GM10266 (cell line): Measurements from ENCODE around the gene ZSCAN5C.
"Not testable (repeated sequence)": the region's sequence is repeated elsewhere in the genome, so short reads cannot be mapped to it uniquely, and the experiment has no call there.

Source experiments
- DNase-seq: peaks from one replicate; pipeline ENCODE4 v3.0.0; 2012; ENCODE audit errors: extremely low spot score
- TF ChIP-seq, protein P1 (sequence below): IDR thresholded peaks from 2 replicates; pipeline ENCODE4 v1.5.1; 2012; ENCODE audit warnings: mild to moderate bottlenecking, low read depth; ENCODE audit not compliant: control insufficient read depth, insufficient read depth; ENCODE audit errors: missing control alignments

The ZSCAN5C gene

DNA sequence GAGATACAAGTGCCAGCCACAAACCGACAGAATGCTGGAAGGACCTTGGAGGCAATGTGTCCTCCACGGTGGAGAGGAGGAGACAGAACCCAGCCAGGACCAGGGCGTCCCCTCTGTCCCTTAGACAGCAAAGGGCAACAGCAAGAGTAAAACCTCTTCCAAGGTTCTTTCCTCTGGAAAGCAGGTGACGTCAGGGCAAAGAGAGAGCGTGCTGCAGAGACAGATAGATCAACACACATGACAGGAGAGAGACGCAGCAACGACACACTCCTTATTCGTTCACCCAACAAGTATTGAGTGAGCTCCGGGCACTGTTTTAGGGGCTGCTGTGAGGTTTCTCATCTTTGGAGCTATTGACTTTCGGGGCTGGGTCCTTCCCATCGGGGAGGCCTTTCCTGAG is 27.5 kb upstream of the ZSCAN5C start:
- no peak for DNase-seq
- TF ChIP-seq, protein P1, sequence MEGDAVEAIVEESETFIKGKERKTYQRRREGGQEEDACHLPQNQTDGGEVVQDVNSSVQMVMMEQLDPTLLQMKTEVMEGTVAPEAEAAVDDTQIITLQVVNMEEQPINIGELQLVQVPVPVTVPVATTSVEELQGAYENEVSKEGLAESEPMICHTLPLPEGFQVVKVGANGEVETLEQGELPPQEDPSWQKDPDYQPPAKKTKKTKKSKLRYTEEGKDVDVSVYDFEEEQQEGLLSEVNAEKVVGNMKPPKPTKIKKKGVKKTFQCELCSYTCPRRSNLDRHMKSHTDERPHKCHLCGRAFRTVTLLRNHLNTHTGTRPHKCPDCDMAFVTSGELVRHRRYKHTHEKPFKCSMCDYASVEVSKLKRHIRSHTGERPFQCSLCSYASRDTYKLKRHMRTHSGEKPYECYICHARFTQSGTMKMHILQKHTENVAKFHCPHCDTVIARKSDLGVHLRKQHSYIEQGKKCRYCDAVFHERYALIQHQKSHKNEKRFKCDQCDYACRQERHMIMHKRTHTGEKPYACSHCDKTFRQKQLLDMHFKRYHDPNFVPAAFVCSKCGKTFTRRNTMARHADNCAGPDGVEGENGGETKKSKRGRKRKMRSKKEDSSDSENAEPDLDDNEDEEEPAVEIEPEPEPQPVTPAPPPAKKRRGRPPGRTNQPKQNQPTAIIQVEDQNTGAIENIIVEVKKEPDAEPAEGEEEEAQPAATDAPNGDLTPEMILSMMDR = no peak

- not testable (repeated sequence) for DNase-seq
Measured at GRCh38 chr19:56175861-56176307, 26.2 kb upstream of the ZSCAN5C start, which contains the start of gene GALP. GALP (plus strand) TSS chr19:56176008; CDS start chr19:56177109, 1,101 bp downstream.

GRCh38 chr19:56176310-56176709 is 25.8 kb upstream of the ZSCAN5C start:
- DNase-seq = not testable (repeated sequence)

GRCh38 chr19:56176881-56177280 is 25.2 kb upstream of the ZSCAN5C start:
- DNase-seq = no peak
- TF ChIP-seq, protein P1 = no peak

GRCh38 chr19:56177564-56178243 is 24.4 kb upstream of the ZSCAN5C start:
- no peak for DNase-seq
- TF ChIP-seq, protein P1 = no peak

GRCh38 chr19:56189785-56190184 is 12.3 kb upstream of the ZSCAN5C start:
- DNase-seq = no peak
- TF ChIP-seq, protein P1 = no peak

DNA sequence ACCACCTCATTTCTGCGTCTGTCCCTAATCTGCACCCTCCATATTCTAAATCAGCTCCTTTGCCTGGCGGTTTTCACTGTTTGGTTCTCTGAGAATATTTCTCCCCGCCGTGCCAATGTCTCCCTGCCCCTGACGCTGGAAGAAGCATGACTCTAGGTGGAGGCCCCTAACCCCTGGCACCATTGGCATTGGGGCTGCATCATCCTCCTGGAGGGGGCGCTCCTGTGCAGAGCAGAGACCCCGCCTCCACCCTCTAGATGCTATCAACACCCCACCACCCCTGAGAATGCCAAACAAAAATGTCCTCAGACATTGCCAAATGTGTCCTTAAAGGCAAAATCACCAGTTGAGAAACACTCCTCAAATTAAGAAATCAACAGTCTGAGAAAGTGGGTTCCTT is 11.0 kb upstream of the ZSCAN5C start:
- TF ChIP-seq, protein P1 = no peak
- DNase-seq = no peak

DNA sequence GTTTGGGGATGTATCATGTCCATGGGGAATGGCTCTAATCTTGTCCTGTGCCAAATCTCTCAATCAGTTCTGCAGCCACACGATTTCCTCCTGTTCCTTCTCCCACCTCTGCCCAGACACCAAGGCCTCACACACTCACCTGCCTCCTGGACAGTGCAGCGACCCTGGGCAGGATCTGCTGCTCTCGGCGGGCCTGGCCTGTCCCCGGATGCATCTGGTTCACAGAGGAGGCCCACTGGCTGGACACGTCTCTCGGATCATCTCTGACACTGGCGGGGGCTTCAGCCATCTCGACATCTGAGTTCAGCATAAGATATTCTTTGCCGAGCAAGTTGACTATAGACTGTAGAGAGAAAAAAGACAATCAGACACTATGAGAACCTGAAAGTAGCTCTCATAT is 10.4 kb upstream of the ZSCAN5C start:
- TF ChIP-seq, protein P1 = no peak
- DNase-seq = no peak
